Breast epithelium (tissue), 3 donors: Measurements from ENCODE around the gene CLCN2.

Source experiments
- POLR2A ChIP-seq: fragments of 450-650 bp; IDR thresholded peaks from one replicate; pipeline ENCODE4 v1.6.1; 2016; ENCODE audit warnings: antibody characterized with exemption, mild to moderate bottlenecking, moderate library complexity
- POLR2AphosphoS5 ChIP-seq, 3 donors: sonication (generic); formaldehyde crosslinking; IDR thresholded peaks; one replicate each; pipeline ENCODE4 v1.6.1; 2017; ENCODE audit warnings: antibody characterized with exemption in 3 of 3
- TF ChIP-seq, protein P1 (sequence below), 3 donors: fragments of 450-650 bp; IDR thresholded peaks; one replicate each; pipeline ENCODE4 v1.5.1; 2016 to 2017; ENCODE audit warnings: antibody characterized with exemption in 3 of 3, mild to moderate bottlenecking in 3 of 3, moderate library complexity in 3 of 3

DNA sequence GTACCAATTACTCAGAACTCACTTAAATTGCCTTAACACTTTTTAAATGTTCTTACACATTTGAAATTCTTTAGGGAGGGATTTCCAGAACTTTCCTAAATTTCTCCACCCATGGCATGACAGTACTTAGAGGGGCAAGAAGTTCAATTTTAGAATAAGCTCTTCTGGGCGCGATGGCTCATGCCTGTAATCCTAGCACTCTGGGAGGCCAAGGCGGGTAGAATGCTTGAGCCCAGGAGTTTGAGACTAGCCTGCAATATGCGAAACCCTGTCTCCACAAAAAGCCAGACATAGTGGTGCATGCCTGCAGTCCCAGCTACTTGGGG, 13.4 kb downstream of the CLCN2 start:
- TF ChIP-seq POLR2AphosphoS5 (IDR thresholded peaks at IDR 0.05) (no peak), POLR2A (no peak)
- TF ChIP-seq, protein P1, sequence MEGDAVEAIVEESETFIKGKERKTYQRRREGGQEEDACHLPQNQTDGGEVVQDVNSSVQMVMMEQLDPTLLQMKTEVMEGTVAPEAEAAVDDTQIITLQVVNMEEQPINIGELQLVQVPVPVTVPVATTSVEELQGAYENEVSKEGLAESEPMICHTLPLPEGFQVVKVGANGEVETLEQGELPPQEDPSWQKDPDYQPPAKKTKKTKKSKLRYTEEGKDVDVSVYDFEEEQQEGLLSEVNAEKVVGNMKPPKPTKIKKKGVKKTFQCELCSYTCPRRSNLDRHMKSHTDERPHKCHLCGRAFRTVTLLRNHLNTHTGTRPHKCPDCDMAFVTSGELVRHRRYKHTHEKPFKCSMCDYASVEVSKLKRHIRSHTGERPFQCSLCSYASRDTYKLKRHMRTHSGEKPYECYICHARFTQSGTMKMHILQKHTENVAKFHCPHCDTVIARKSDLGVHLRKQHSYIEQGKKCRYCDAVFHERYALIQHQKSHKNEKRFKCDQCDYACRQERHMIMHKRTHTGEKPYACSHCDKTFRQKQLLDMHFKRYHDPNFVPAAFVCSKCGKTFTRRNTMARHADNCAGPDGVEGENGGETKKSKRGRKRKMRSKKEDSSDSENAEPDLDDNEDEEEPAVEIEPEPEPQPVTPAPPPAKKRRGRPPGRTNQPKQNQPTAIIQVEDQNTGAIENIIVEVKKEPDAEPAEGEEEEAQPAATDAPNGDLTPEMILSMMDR (IDR thresholded peaks at IDR 0.05) = no peak
